ENCODE data around the gene FOXL2NB.
A peak's percentile ranks its signal among the peaks of the same experiment; 100 is the strongest.

The FOXL2NB gene

GRCh38 chr3:138946663-138947494 lies at the start of gene FOXL2NB, which contains the start of gene FOXL2:
FOXL2NB (plus strand) TSS chr3:138947217; CDS start chr3:138947365, 148 bp downstream.
FOXL2 (minus strand) TSS chr3:138947137; CDS start chr3:138946722, 415 bp downstream.
- H3K4me3 ChIP-seq (replicated peaks; ENCODE audit: low read depth, low read length), result peak within 1 kb of the TSS; percentile 43
- TF ChIP-seq, protein P1, sequence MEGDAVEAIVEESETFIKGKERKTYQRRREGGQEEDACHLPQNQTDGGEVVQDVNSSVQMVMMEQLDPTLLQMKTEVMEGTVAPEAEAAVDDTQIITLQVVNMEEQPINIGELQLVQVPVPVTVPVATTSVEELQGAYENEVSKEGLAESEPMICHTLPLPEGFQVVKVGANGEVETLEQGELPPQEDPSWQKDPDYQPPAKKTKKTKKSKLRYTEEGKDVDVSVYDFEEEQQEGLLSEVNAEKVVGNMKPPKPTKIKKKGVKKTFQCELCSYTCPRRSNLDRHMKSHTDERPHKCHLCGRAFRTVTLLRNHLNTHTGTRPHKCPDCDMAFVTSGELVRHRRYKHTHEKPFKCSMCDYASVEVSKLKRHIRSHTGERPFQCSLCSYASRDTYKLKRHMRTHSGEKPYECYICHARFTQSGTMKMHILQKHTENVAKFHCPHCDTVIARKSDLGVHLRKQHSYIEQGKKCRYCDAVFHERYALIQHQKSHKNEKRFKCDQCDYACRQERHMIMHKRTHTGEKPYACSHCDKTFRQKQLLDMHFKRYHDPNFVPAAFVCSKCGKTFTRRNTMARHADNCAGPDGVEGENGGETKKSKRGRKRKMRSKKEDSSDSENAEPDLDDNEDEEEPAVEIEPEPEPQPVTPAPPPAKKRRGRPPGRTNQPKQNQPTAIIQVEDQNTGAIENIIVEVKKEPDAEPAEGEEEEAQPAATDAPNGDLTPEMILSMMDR (IDR thresholded peaks at IDR 0.05; ENCODE audit: low read length, missing control alignments), result no peak
- DNase-seq (ENCODE audit: low read depth), result peak; percentile 52

DNA sequence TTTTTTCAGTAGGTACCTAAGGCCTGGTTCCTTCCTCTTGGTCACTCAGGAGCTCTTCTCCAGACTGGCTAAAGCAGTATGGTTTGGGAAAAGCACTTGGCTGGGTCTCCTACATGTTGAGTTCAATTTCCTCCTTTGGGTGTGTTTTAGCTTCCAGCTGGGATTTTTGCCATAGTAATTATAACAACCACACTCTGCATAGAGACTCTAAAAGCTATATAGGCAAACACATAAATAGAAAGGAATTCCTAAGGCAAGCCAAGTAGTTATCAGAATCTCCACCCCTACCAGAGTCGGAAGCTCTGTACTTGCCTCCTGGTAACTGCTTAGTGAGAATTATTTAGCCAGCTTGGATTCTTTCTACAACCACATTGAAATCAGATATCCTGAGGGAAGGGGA lies 48.7 kb upstream of the FOXL2NB start:
- no peak overlapping the region for H3K4me3 ChIP-seq (replicated peaks; ENCODE audit: low read depth, low read length)
- peak; percentile 71 for DNase-seq (ENCODE audit: low read depth)
- TF ChIP-seq, protein P1 (IDR thresholded peaks at IDR 0.05; ENCODE audit: low read length, missing control alignments), result no peak

- H3K4me3 ChIP-seq (replicated peaks; ENCODE audit: low read depth, low read length), result no peak overlapping the region
- DNase-seq (ENCODE audit: low read depth), result no peak
- TF ChIP-seq, protein P1 (IDR thresholded peaks at IDR 0.05; ENCODE audit: low read length, missing control alignments), result no peak
Measured at GRCh38 chr3:138898708-138899107, 48.3 kb upstream of the FOXL2NB start.

GRCh38 chr3:138899351-138899991 lies 47.5 kb upstream of the FOXL2NB start:
- TF ChIP-seq, protein P1 (IDR thresholded peaks at IDR 0.05; ENCODE audit: low read length, missing control alignments), result no peak
- DNase-seq (ENCODE audit: low read depth), result no peak
- no peak overlapping the region for H3K4me3 ChIP-seq (replicated peaks; ENCODE audit: low read depth, low read length)

DNA sequence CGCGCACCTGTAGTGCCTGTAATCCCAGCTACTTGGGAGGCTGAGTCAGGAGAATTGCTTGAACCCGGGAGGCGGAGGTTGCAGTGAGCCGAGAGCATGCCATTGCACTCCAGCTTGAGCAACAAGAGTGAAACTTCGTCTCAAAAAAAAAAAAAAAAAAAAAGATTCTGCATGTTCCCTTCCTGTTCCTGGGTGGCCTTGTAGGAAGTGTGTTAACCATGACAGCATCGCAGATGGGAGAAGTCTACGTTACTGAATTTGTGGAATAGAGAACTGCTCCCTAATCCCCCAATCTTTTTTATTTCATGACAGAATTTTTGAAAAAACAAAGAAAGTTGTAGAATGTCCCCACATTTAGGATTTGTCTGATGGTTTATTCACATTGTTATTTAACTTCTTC lies 45.5 kb upstream of the FOXL2NB start:
- no peak for DNase-seq (ENCODE audit: low read depth)
- no peak overlapping the region for H3K4me3 ChIP-seq (replicated peaks; ENCODE audit: low read depth, low read length)
- TF ChIP-seq, protein P1 (IDR thresholded peaks at IDR 0.05; ENCODE audit: low read length, missing control alignments), result no peak

- TF ChIP-seq, protein P1 (IDR thresholded peaks at IDR 0.05; ENCODE audit: low read length, missing control alignments), result no peak
- H3K4me3 ChIP-seq (replicated peaks; ENCODE audit: low read depth, low read length), result no peak overlapping the region
- no peak for DNase-seq (ENCODE audit: low read depth)
Measured at GRCh38 chr3:138902171-138902570, 44.8 kb upstream of the FOXL2NB start.
